Lower lobe of right lung (tissue), 2 donors: Measurements from ENCODE around the gene KIF5C. TPM values are rescaled to one million over a fixed set of nuclear protein-coding genes. Genes with fewer than 3 reads are reported as not detected.

ENCODE experiments used
- ATAC-seq, 2 donors: fragments of 200-7000 bp; cut with Tn5 transposase; one replicate each; pipeline ENCODE4 v1.9.1; 2020 to 2022; ENCODE audit warnings: mild to moderate bottlenecking in 2 of 2, moderate library complexity in 2 of 2
- DNase-seq: peaks from one replicate; pipeline ENCODE4 v3.0.0-alpha.2; 2020
- H3K27ac ChIP-seq: fragments of 200-600 bp; one replicate; pipeline ENCODE4 v1.8.0; 2022
- H3K27me3 ChIP-seq: fragments of 200-600 bp; one replicate; pipeline ENCODE4 v1.8.0; 2022; ENCODE audit warnings: low read depth
- H3K36me3 ChIP-seq: fragments of 200-600 bp; one replicate; pipeline ENCODE4 v1.8.0; 2022; ENCODE audit warnings: mild to moderate bottlenecking
- H3K4me1 ChIP-seq: fragments of 200-600 bp; one replicate; pipeline ENCODE4 v1.8.0; 2022
- H3K4me3 ChIP-seq: fragments of 200-600 bp; one replicate; pipeline ENCODE4 v1.8.0; 2022; ENCODE audit warnings: mild to moderate bottlenecking
- H3K9me3 ChIP-seq: fragments of 200-600 bp; one replicate; pipeline ENCODE4 v1.8.0; 2022
- intact Hi-C: fragments of 100-400 bp; cut with DNase I; formaldehyde crosslinking; loops from one replicate; pipeline ENCODE4 v1.11.0; 2022
- total RNA-seq: library from RNA; stranded (reverse); fragmentation: NEBNext Ultra II Directional; extraction: Animal tissue kit (Norgen Biotek cat#: 25700); gene quantifications from one replicate; pipeline ENCODE4 v1.2.1, GENCODE V29; 2021
- TF ChIP-seq, protein P1 (sequence below): fragments of 200-600 bp; IDR thresholded peaks from one replicate; pipeline ENCODE4 v1.8.0; 2022; ENCODE audit warnings: antibody characterized with exemption, mild to moderate bottlenecking
- donor health status: DM: no; HTN: yes; CAD: no; lungs with severe emphysema.

Gene KIF5C
- total RNA-seq, 1 donor from 2014 or later, result 0.47 TPM

DNA sequence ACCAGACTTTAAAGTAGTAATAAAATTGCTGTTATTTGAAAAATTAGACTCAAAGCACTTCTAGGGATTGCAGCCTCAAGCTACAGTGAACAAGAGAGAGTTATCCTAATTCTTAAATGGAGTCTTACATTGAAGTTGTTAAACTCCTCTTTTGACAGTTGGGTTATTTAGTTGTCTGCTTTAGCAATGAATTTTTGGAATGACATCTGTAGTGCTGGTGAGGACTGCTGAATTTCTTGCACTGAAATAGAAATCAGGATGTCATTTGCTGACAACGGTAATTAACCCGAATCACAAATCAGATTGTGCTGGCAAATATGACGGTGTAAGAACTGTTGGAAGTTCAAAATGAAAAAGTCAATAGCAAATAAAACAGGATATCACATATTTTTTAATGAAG is 85.5 kb downstream of the KIF5C start:
- H3K27me3 ChIP-seq, result no peaks in the 10 kb centered on the region
- H3K4me1 ChIP-seq, result peaks cover under 1% of the 10 kb centered on the region
- no peak overlapping the region for H3K4me3 ChIP-seq
- TF ChIP-seq, protein P1, sequence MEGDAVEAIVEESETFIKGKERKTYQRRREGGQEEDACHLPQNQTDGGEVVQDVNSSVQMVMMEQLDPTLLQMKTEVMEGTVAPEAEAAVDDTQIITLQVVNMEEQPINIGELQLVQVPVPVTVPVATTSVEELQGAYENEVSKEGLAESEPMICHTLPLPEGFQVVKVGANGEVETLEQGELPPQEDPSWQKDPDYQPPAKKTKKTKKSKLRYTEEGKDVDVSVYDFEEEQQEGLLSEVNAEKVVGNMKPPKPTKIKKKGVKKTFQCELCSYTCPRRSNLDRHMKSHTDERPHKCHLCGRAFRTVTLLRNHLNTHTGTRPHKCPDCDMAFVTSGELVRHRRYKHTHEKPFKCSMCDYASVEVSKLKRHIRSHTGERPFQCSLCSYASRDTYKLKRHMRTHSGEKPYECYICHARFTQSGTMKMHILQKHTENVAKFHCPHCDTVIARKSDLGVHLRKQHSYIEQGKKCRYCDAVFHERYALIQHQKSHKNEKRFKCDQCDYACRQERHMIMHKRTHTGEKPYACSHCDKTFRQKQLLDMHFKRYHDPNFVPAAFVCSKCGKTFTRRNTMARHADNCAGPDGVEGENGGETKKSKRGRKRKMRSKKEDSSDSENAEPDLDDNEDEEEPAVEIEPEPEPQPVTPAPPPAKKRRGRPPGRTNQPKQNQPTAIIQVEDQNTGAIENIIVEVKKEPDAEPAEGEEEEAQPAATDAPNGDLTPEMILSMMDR, result no peak
- H3K36me3 ChIP-seq, result no peaks in the 10 kb centered on the region
- DNase-seq (no peak), ATAC-seq (no peak)
- no peak overlapping the region for H3K27ac ChIP-seq
- intact Hi-C loops, result no loop called here
- H3K9me3 ChIP-seq, result no peaks in the 10 kb centered on the region

DNA sequence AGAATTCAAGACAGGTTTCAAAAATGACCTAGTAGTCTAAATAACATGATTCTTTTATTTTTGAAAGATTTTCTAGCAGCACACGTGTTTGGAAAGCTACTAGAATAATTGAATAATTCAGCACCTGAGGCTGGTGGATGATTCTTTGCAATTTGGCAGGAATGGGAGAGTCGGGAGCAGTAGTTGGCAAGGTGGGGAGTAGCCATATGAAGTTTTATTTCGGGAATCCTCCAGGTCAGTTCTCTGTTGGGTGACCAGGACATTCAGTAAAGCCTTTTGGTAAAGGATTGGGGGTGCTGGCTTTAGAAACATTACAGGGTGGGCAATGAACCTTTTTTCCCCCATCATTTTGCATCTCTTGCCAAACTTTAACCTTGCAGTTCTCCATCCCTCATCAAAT is 88.4 kb downstream of the KIF5C start:
- no peaks in the 10 kb centered on the region for H3K9me3 ChIP-seq
- TF ChIP-seq, protein P1, result no peak
- H3K4me3 ChIP-seq, result no peak overlapping the region
- H3K36me3 ChIP-seq, result no peaks in the 10 kb centered on the region
- H3K27me3 ChIP-seq, result no peaks in the 10 kb centered on the region
- DNase-seq, result no peak
- ATAC-seq, result no peak
- no peak overlapping the region for H3K27ac ChIP-seq
- intact Hi-C loops, result no loop called here
- peaks cover 16% of the 10 kb centered on the region for H3K4me1 ChIP-seq

DNA sequence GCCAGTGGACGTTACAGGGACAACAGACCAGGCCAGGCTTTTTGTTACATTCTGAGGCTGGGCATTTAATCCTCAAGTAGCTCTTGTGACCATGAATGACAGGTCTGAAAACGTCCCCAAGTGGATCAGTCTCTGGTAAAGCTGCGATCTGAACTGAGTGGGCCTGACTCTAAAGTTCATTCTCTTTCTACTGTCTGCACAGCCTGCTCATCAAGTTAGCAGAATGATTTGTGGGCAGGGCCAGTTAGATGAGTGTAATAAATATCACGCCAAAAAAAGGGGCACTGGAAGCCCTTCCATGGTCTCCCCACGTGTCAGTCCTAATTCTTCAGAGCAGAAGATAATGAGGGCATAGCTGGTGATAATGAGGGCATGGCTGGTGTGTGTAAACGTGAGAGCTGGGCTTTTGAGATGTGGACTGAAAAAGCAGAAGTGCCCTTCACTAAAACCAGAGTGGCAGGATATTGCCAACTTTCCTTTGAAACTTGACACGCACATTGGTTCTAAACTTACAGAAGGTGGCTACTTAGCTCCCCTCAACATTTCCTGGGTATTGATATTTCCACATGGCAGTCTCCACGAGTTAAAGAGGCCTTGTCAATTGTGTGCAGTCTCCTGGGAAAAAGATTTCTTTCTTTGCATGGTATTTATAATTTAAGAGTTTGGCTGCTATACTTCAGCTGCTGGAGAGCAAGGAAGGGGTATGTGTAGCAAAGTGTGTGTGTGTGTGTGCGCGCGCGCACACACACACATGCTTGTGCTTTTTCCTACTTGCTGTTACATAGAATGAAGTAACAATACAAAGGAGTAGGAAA is 90.8 kb downstream of the KIF5C start:
- intact Hi-C loops, result no loop called here
- DNase-seq (no peak), ATAC-seq (peak; percentile 77 to 81)
- H3K4me3 ChIP-seq, result no peak overlapping the region
- H3K9me3 ChIP-seq, result no peaks in the 10 kb centered on the region
- no peaks in the 10 kb centered on the region for H3K36me3 ChIP-seq
- H3K4me1 ChIP-seq, result peaks cover 16% of the 10 kb centered on the region
- TF ChIP-seq, protein P1, result no peak
- H3K27ac ChIP-seq, result no peak overlapping the region
- no peaks in the 10 kb centered on the region for H3K27me3 ChIP-seq

DNA sequence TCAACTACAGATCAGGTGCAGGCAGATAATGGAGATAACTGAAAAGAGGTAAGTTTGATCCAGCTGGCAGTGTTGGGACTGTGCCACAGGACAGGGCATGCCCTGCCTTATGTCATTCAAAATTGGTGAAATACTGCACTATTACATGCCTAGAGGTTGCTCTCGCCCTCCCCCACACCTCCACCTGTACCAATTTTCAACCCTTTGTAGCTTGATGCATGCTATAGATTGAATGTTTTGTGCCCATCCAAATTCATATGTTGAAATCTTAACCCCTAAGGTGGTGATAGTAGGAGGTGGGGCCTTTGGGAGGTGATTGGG is 91.4 kb downstream of the KIF5C start:
- Histone ChIP-seq H3K4me3 (no peak overlapping the region), H3K36me3 (no peaks in the 10 kb centered on the region), H3K27ac (no peak overlapping the region), H3K9me3 (no peaks in the 10 kb centered on the region), H3K4me1 (peaks cover 16% of the 10 kb centered on the region), H3K27me3 (no peaks in the 10 kb centered on the region)
- ATAC-seq (peak; percentile 24 to 36), DNase-seq (no peak)
- TF ChIP-seq, protein P1, result no peak
- intact Hi-C loops, result no loop called here

DNA sequence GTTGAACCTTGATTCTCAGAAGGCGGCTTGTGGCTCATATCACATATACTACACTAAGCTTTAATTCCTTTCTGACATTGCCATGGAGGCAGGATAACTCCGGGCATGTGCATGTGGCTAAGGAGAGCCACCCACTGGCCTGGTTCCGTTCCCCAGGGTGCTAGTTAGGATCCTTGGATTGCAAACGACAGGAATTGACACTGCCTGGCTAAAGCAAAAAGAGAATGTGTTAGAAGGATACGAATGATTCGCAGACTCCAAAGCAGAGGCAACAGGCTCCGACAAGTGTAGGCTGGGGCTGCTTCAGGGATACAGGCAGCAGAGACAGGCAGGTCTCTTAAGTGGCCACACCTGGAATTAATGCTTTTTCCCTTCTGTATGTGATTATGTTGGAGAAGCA is 92.0 kb downstream of the KIF5C start:
- Histone ChIP-seq H3K36me3 (no peaks in the 10 kb centered on the region), H3K27me3 (no peaks in the 10 kb centered on the region), H3K27ac (no peak overlapping the region), H3K4me3 (no peak overlapping the region), H3K9me3 (no peaks in the 10 kb centered on the region), H3K4me1 (peaks cover 16% of the 10 kb centered on the region)
- DNase-seq, result no peak
- no peak for ATAC-seq
- TF ChIP-seq, protein P1, result no peak
- intact Hi-C loops, result no loop called here
